HepG2 (cell line): ENCODE measurements around the gene PTTG1.

Experiments
- EP300 ChIP-seq, 3 experiments: sonication (generic) in 1 of 3; formaldehyde crosslinking in 1 of 3; IDR thresholded peaks; 2 replicates each; pipeline versions ENCODE4 v1.5.1 to v1.6.1; 2011 to 2020; ENCODE audit warnings: low read depth in 2 of 3, low read length in 2 of 3, borderline replicate concordance in 1 of 3, improper control_type of control experiment in 1 of 3, mild to moderate bottlenecking in 1 of 3, missing genetic modification reagents in 1 of 3, moderate library complexity in 1 of 3
- ERF ChIP-seq: IDR thresholded peaks from 2 replicates; pipeline ENCODE4 v1.6.1; 2018; ENCODE audit warnings: missing biosample characterization, missing genetic modification reagents
- ETV6 ChIP-seq: sonication (generic); formaldehyde crosslinking; conservative IDR thresholded peaks from 2 replicates; pipeline ENCODE4 v1.4.0; 2020; ENCODE audit warnings: missing genetic modification reagents
- KLF15 ChIP-seq: sonication (generic); formaldehyde crosslinking; IDR thresholded peaks from 2 replicates; pipeline ENCODE4 v1.8.1; 2023; ENCODE audit warnings: borderline replicate concordance, mild to moderate bottlenecking, inconsistent platforms, missing genetic modification reagents, mixed read lengths
- KMT2A ChIP-seq: sonication (generic); formaldehyde crosslinking; IDR thresholded peaks from 2 replicates; pipeline ENCODE4 v1.4.0; 2020; ENCODE audit warnings: missing genetic modification reagents
- MTF1 ChIP-seq: sonication (generic); formaldehyde crosslinking; IDR thresholded peaks from 2 replicates; pipeline ENCODE4 v1.5.0; 2020; ENCODE audit warnings: missing genetic modification reagents
- RFXAP ChIP-seq: sonication (generic); formaldehyde crosslinking; IDR thresholded peaks from 2 replicates; pipeline ENCODE4 v1.4.0; 2020; ENCODE audit warnings: missing genetic modification reagents, borderline replicate concordance
- YY1 ChIP-seq: IDR thresholded peaks from 2 replicates; pipeline ENCODE4 v1.6.1; 2011; ENCODE audit warnings: low read length, low read depth, moderate library complexity, mild to moderate bottlenecking; ENCODE audit not compliant: insufficient read depth, insufficient replicate concordance
- TF ChIP-seq, protein P1 (sequence below): sonication (generic); formaldehyde crosslinking; IDR thresholded peaks from 2 replicates; pipeline ENCODE4 v1.5.0; 2020; ENCODE audit warnings: mild to moderate bottlenecking, missing genetic modification reagents, moderate library complexity
- TF ChIP-seq, protein P2 (sequence below): sonication (generic); formaldehyde crosslinking; IDR thresholded peaks from 2 replicates; pipeline ENCODE4 v1.5.1; 2020; ENCODE audit warnings: mild to moderate bottlenecking, missing genetic modification reagents, moderate library complexity
- TF ChIP-seq, protein P3 (sequence below): sonication (generic); formaldehyde crosslinking; IDR thresholded peaks from 2 replicates; pipeline ENCODE4 v1.4.0; 2020; ENCODE audit warnings: mild to moderate bottlenecking, missing genetic modification reagents

DNA sequence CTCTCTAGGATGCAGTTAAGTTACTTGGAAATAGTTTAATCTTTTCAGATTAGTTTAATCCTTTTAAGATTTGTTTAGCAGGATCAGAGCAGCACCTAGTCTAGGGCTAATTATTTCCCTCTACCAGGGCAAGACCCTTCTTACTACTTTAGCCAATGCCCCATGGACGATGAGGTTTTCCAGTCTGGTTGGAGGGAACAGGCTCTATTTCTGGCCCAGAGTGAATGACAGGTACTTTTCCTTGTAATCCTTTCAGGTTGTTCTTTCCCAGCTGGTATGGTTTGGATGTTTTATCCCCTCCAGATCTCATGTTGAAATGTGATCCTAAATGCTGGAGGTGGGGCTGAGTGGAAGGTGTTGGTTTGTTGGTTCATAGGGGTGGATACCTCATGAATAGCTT, 27.2 kb downstream of the PTTG1 start:
- TF ChIP-seq, protein P1, sequence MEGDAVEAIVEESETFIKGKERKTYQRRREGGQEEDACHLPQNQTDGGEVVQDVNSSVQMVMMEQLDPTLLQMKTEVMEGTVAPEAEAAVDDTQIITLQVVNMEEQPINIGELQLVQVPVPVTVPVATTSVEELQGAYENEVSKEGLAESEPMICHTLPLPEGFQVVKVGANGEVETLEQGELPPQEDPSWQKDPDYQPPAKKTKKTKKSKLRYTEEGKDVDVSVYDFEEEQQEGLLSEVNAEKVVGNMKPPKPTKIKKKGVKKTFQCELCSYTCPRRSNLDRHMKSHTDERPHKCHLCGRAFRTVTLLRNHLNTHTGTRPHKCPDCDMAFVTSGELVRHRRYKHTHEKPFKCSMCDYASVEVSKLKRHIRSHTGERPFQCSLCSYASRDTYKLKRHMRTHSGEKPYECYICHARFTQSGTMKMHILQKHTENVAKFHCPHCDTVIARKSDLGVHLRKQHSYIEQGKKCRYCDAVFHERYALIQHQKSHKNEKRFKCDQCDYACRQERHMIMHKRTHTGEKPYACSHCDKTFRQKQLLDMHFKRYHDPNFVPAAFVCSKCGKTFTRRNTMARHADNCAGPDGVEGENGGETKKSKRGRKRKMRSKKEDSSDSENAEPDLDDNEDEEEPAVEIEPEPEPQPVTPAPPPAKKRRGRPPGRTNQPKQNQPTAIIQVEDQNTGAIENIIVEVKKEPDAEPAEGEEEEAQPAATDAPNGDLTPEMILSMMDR: no peak
- TF ChIP-seq, protein P2, sequence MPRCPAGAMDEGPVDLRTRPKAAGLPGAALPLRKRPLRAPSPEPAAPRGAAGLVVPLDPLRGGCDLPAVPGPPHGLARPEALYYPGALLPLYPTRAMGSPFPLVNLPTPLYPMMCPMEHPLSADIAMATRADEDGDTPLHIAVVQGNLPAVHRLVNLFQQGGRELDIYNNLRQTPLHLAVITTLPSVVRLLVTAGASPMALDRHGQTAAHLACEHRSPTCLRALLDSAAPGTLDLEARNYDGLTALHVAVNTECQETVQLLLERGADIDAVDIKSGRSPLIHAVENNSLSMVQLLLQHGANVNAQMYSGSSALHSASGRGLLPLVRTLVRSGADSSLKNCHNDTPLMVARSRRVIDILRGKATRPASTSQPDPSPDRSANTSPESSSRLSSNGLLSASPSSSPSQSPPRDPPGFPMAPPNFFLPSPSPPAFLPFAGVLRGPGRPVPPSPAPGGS (CRISPR knock-in tag): no peak
- TF ChIP-seq RFXAP: no peak
- TF ChIP-seq MTF1: no peak
- TF ChIP-seq ETV6 (CRISPR knock-in tag): no peak
- TF ChIP-seq YY1: no peak
- TF ChIP-seq, protein P3, sequence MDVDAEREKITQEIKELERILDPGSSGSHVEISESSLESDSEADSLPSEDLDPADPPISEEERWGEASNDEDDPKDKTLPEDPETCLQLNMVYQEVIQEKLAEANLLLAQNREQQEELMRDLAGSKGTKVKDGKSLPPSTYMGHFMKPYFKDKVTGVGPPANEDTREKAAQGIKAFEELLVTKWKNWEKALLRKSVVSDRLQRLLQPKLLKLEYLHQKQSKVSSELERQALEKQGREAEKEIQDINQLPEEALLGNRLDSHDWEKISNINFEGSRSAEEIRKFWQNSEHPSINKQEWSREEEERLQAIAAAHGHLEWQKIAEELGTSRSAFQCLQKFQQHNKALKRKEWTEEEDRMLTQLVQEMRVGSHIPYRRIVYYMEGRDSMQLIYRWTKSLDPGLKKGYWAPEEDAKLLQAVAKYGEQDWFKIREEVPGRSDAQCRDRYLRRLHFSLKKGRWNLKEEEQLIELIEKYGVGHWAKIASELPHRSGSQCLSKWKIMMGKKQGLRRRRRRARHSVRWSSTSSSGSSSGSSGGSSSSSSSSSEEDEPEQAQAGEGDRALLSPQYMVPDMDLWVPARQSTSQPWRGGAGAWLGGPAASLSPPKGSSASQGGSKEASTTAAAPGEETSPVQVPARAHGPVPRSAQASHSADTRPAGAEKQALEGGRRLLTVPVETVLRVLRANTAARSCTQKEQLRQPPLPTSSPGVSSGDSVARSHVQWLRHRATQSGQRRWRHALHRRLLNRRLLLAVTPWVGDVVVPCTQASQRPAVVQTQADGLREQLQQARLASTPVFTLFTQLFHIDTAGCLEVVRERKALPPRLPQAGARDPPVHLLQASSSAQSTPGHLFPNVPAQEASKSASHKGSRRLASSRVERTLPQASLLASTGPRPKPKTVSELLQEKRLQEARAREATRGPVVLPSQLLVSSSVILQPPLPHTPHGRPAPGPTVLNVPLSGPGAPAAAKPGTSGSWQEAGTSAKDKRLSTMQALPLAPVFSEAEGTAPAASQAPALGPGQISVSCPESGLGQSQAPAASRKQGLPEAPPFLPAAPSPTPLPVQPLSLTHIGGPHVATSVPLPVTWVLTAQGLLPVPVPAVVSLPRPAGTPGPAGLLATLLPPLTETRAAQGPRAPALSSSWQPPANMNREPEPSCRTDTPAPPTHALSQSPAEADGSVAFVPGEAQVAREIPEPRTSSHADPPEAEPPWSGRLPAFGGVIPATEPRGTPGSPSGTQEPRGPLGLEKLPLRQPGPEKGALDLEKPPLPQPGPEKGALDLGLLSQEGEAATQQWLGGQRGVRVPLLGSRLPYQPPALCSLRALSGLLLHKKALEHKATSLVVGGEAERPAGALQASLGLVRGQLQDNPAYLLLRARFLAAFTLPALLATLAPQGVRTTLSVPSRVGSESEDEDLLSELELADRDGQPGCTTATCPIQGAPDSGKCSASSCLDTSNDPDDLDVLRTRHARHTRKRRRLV: no peak
- TF ChIP-seq KMT2A (CRISPR knock-in tag): no peak
- no peak for TF ChIP-seq ERF (CRISPR knock-in tag)
- TF ChIP-seq EP300 (IDR thresholded peaks at IDR 0.05; ENCODE audit: low read depth in 2 of 2, low read length in 2 of 2): no peak
- TF ChIP-seq EP300 (CRISPR knock-in tag; IDR thresholded peaks at IDR 0.05; ENCODE audit: borderline replicate concordance): no peak
- TF ChIP-seq KLF15: no peak
